Measurements from ENCODE around the gene SPTB. TPM values are rescaled to one million over a fixed set of nuclear protein-coding genes. Genes with fewer than 3 reads are reported as not detected.

SPTB gene
- total and polyA plus RNA-seq, 10 of the 15 experiments (the other 5 are each of a cell fraction or from before 2014, with no cell fraction given) = under 0.01 to 0.04 (median 0.02) TPM; not detected in 4

DNA sequence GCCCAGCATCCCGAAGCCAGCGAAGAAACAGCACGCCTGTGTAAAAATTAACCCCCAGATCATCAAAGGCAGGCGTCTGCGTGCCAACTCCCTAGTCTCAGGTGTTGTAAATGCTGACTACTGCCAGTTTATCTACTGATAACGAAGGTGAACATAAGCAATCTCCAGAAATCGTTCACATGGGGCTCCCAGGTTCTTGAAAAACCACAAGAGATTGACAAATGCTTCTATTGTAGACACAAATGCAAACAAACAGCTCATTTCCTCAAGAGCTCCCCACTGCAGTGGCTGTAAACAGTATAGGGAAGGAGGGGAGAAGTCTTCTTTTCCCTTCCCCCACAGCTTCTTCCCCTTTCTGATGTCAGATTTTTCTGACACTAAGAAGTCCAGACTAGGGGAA, 180.8 kb downstream of the SPTB start:
- no peaks in the 10 kb centered on the region for H4K20me1 ChIP-seq (ENCODE audit: control insufficient read depth, insufficient read depth)
- RAD21 ChIA-PET (ENCODE audit: unreplicated experiment) = interaction anchor here (1.0 to 1.6 kb wide), 3 partner anchors 10 to 85 kb away, joined by 3 to 6 read pairs (median 4); no protein-coding TSS in a partner anchor
- no peak overlapping the region for H2AFZ ChIP-seq (ENCODE audit: control insufficient read depth, low read depth, low read length)
- H3K27ac ChIP-seq (ENCODE audit: control insufficient read depth, insufficient read depth) = no peak overlapping the region
- ATAC-seq = peak; percentile 53
- H3K4me3 ChIP-seq = no peak overlapping the region
- in situ Hi-C loops (cut with MboI) = no loop called here
- H3K4me2 ChIP-seq (ENCODE audit: control insufficient read depth, insufficient read depth) = no peak overlapping the region
- DNase-seq (ENCODE audit: low read depth, low spot score) = no peak
- BruUV-seq (replicated peaks) = no TSS peak
- SMC1A ChIA-PET (ENCODE audit: uncharacterized antibody, unreplicated experiment) = interaction anchor here (0.6 to 1.1 kb wide), 4 partner anchors 9 to 148 kb away, joined by 3 to 6 read pairs (median 4); no protein-coding TSS in a partner anchor
- H3K9me3 ChIP-seq (replicated peaks; ENCODE audit: control insufficient read depth, insufficient read depth, low read length) = no peaks in the 10 kb centered on the region
- no peak for FAIRE-seq
- WGBS (ENCODE audit: insufficient coverage, insufficient replicate concordance, low lambda C conversion rate, missing lambda C conversion rate) = 43% methylated on average over 7 of the region's 7 CpGs
- H3K79me2 ChIP-seq (ENCODE audit: control insufficient read depth, insufficient read depth, low read length) = no peaks in the 10 kb centered on the region
- no peaks in the 10 kb centered on the region for H3K36me3 ChIP-seq (ENCODE audit: control insufficient read depth in 2 of 2, insufficient read depth in 2 of 2, low read length in 1 of 2)
- no peak overlapping the region for H3K9ac ChIP-seq (ENCODE audit: control insufficient read depth, insufficient read depth, low read length)
- H3K27me3 ChIP-seq (replicated peaks in 1 of 2; ENCODE audit: control insufficient read depth in 2 of 2, insufficient read depth in 2 of 2, low read length in 1 of 2) = peaks cover 5 to 19% of the 10 kb centered on the region in 2 experiments; a peak in 3 of 4 replicates
- CTCF ChIA-PET = interaction anchor here (1.1 to 1.8 kb wide), 5 partner anchors 10 to 63 kb away, joined by 3 to 9 read pairs (median 3); no protein-coding TSS in a partner anchor
- POLR2A ChIA-PET = interaction anchor here (0.7 to 1.0 kb wide), 2 partner anchors 10 to 12 kb away, joined by 3 read pairs; no protein-coding TSS in a partner anchor
- no peaks in the 10 kb centered on the region for H3K4me1 ChIP-seq (ENCODE audit: control insufficient read depth, insufficient read depth, low read length)
- intact Hi-C loops (cut with micrococcal nuclease; ENCODE audit: unreplicated experiment) = no loop called here
- TF ChIP-seq, protein P1, sequence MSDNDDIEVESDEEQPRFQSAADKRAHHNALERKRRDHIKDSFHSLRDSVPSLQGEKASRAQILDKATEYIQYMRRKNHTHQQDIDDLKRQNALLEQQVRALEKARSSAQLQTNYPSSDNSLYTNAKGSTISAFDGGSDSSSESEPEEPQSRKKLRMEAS (IDR thresholded peaks at IDR 0.05; ENCODE audit: low read depth, low read length) = no peak
- peak in 1 of 2 experiments; percentile 26; a peak in 1 of 4 replicates for TF ChIP-seq IKZF2 (IDR thresholded peaks at IDR 0.05)
- no peak for TF ChIP-seq CBFB (IDR thresholded peaks at IDR 0.05; ENCODE audit: low read depth)
- TF ChIP-seq TARDBP (IDR thresholded peaks at IDR 0.05; ENCODE audit: borderline replicate concordance) = no peak
- no peak for TF ChIP-seq YY1 (IDR thresholded peaks at IDR 0.05; ENCODE audit: low read depth, low read length)
- TF ChIP-seq JUNB (IDR thresholded peaks at IDR 0.05) = no peak
- TF ChIP-seq CHD2 (IDR thresholded peaks at IDR 0.05; ENCODE audit: borderline replicate concordance, low read depth, low read length) = peak; percentile 33; the same call in 1 of the 2 replicates
- TF ChIP-seq, protein P2, sequence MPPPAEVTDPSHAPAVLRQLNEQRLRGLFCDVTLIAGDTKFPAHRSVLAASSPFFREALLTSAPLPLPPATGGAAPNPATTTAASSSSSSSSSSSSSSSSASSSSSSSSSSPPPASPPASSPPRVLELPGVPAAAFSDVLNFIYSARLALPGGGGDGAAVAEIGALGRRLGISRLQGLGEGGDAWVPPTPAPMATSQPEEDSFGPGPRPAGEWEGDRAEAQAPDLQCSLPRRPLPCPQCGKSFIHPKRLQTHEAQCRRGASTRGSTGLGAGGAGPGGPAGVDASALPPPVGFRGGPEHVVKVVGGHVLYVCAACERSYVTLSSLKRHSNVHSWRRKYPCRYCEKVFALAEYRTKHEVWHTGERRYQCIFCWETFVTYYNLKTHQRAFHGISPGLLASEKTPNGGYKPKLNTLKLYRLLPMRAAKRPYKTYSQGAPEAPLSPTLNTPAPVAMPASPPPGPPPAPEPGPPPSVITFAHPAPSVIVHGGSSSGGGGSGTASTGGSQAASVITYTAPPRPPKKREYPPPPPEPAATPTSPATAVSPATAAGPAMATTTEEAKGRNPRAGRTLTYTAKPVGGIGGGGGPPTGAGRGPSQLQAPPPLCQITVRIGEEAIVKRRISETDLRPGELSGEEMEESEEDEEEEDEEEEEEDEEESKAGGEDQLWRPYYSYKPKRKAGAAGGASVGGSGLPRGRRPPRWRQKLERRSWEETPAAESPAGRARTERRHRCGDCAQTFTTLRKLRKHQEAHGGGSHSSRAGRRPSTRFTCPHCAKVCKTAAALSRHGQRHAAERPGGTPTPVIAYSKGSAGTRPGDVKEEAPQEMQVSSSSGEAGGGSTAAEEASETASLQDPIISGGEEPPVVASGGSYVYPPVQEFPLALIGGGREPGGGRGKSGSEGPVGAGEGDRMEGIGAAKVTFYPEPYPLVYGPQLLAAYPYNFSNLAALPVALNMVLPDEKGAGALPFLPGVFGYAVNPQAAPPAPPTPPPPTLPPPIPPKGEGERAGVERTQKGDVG (CRISPR knock-in tag; IDR thresholded peaks at IDR 0.05) = no peak
- TF ChIP-seq, protein P3, sequence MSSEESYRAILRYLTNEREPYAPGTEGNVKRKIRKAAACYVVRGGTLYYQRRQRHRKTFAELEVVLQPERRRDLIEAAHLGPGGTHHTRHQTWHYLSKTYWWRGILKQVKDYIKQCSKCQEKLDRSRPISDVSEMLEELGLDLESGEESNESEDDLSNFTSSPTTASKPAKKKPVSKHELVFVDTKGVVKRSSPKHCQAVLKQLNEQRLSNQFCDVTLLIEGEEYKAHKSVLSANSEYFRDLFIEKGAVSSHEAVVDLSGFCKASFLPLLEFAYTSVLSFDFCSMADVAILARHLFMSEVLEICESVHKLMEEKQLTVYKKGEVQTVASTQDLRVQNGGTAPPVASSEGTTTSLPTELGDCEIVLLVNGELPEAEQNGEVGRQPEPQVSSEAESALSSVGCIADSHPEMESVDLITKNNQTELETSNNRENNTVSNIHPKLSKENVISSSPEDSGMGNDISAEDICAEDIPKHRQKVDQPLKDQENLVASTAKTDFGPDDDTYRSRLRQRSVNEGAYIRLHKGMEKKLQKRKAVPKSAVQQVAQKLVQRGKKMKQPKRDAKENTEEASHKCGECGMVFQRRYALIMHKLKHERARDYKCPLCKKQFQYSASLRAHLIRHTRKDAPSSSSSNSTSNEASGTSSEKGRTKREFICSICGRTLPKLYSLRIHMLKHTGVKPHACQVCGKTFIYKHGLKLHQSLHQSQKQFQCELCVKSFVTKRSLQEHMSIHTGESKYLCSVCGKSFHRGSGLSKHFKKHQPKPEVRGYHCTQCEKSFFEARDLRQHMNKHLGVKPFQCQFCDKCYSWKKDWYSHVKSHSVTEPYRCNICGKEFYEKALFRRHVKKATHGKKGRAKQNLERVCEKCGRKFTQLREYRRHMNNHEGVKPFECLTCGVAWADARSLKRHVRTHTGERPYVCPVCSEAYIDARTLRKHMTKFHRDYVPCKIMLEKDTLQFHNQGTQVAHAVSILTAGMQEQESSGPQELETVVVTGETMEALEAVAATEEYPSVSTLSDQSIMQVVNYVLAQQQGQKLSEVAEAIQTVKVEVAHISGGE (CRISPR knock-in tag; IDR thresholded peaks at IDR 0.05) = no peak
- TF ChIP-seq SRF (IDR thresholded peaks at IDR 0.05; ENCODE audit: low read depth in 2 of 2, low read length in 2 of 2) = no peak
- no peak for TF ChIP-seq TCF7 (IDR thresholded peaks at IDR 0.05; ENCODE audit: borderline replicate concordance)
- TF ChIP-seq, protein P4, sequence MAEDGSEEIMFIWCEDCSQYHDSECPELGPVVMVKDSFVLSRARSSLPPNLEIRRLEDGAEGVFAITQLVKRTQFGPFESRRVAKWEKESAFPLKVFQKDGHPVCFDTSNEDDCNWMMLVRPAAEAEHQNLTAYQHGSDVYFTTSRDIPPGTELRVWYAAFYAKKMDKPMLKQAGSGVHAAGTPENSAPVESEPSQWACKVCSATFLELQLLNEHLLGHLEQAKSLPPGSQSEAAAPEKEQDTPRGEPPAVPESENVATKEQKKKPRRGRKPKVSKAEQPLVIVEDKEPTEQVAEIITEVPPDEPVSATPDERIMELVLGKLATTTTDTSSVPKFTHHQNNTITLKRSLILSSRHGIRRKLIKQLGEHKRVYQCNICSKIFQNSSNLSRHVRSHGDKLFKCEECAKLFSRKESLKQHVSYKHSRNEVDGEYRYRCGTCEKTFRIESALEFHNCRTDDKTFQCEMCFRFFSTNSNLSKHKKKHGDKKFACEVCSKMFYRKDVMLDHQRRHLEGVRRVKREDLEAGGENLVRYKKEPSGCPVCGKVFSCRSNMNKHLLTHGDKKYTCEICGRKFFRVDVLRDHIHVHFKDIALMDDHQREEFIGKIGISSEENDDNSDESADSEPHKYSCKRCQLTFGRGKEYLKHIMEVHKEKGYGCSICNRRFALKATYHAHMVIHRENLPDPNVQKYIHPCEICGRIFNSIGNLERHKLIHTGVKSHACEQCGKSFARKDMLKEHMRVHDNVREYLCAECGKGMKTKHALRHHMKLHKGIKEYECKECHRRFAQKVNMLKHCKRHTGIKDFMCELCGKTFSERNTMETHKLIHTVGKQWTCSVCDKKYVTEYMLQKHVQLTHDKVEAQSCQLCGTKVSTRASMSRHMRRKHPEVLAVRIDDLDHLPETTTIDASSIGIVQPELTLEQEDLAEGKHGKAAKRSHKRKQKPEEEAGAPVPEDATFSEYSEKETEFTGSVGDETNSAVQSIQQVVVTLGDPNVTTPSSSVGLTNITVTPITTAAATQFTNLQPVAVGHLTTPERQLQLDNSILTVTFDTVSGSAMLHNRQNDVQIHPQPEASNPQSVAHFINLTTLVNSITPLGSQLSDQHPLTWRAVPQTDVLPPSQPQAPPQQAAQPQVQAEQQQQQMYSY (CRISPR knock-in tag; IDR thresholded peaks at IDR 0.05) = no peak
